Stomach smooth muscle (tissue), 2 donors: ENCODE measurements around the gene PPP2R2C.

Experiments used
- H3K27ac ChIP-seq: one replicate; pipeline ENCODE4 v1.7.0; 2013; ENCODE audit warnings: mild to moderate bottlenecking, low read length, inconsistent platforms
- H3K27me3 ChIP-seq, 2 donors: one replicate each; pipeline ENCODE4 v1.7.0; 2013; ENCODE audit warnings: low read length in 2 of 2; ENCODE audit not compliant: insufficient read depth in 2 of 2, control insufficient read depth in 1 of 2
- H3K36me3 ChIP-seq, 2 donors: one replicate each; pipeline ENCODE4 v1.7.0; 2013; ENCODE audit warnings: low read length in 2 of 2; ENCODE audit not compliant: control insufficient read depth in 2 of 2, insufficient read depth in 2 of 2
- H3K4me1 ChIP-seq: one replicate; pipeline ENCODE4 v1.7.0; 2013; ENCODE audit warnings: low read length; ENCODE audit not compliant: control insufficient read depth, insufficient read depth
- H3K4me3 ChIP-seq, 2 donors: one replicate each; pipeline ENCODE4 v1.7.0; 2013; ENCODE audit warnings: low read length in 2 of 2
- H3K9ac ChIP-seq, 2 donors: one replicate each; pipeline ENCODE4 v1.7.0; 2013; ENCODE audit warnings: low read length in 2 of 2, mild to moderate bottlenecking in 1 of 2
- H3K9me3 ChIP-seq, 2 donors: one replicate each; pipeline ENCODE4 v1.7.0; 2013; ENCODE audit warnings: low read length in 2 of 2; ENCODE audit not compliant: control insufficient read depth in 2 of 2
- donor health status: healthy.
- donor health status: Pancreatic carcinoma.

The PPP2R2C gene

GRCh38 chr4:6389142-6389825 lies 83.1 kb downstream of the PPP2R2C start:
- no peak overlapping the region for H3K27ac ChIP-seq
- H3K4me1 ChIP-seq = peaks cover 9% of the 10 kb centered on the region
- H3K9ac ChIP-seq = no peak overlapping the region
- H3K27me3 ChIP-seq = peaks cover 11 to 12% of the 10 kb centered on the region in 2 donors
- no peaks in the 10 kb centered on the region for H3K9me3 ChIP-seq
- H3K36me3 ChIP-seq = no peaks in the 10 kb centered on the region
- no peak overlapping the region for H3K4me3 ChIP-seq

- Histone ChIP-seq H3K4me3 (no peak overlapping the region), H3K9ac (no peak overlapping the region), H3K36me3 (no peaks in the 10 kb centered on the region), H3K4me1 (peaks cover 9% of the 10 kb centered on the region), H3K27me3 (peaks cover 12 to 13% of the 10 kb centered on the region in 2 donors), H3K27ac (no peak overlapping the region), H3K9me3 (no peaks in the 10 kb centered on the region)
Measured at GRCh38 chr4:6388713-6389112, 83.7 kb downstream of the PPP2R2C start.

- H3K27me3 ChIP-seq = peaks cover 12 to 16% of the 10 kb centered on the region in 2 donors
- H3K9me3 ChIP-seq = no peaks in the 10 kb centered on the region
- H3K4me1 ChIP-seq = peaks cover 9% of the 10 kb centered on the region
- no peaks in the 10 kb centered on the region for H3K36me3 ChIP-seq
- H3K9ac ChIP-seq = no peak overlapping the region
- no peak overlapping the region for H3K27ac ChIP-seq
- no peak overlapping the region for H3K4me3 ChIP-seq
Measured at GRCh38 chr4:6387946-6388345, 84.5 kb downstream of the PPP2R2C start.

GRCh38 chr4:6386091-6386490 lies 86.3 kb downstream of the PPP2R2C start:
- Histone ChIP-seq H3K9me3 (no peaks in the 10 kb centered on the region), H3K4me3 (no peak overlapping the region), H3K9ac (no peak overlapping the region), H3K27ac (no peak overlapping the region), H3K4me1 (peaks cover 9% of the 10 kb centered on the region), H3K27me3 (peaks cover 12 to 21% of the 10 kb centered on the region in 2 donors), H3K36me3 (no peaks in the 10 kb centered on the region)

- H3K4me1 ChIP-seq = peaks cover 8% of the 10 kb centered on the region
- no peaks in the 10 kb centered on the region for H3K9me3 ChIP-seq
- H3K9ac ChIP-seq = no peak overlapping the region
- H3K4me3 ChIP-seq = no peak overlapping the region
- H3K27ac ChIP-seq = no peak overlapping the region
- no peaks in the 10 kb centered on the region for H3K36me3 ChIP-seq
- H3K27me3 ChIP-seq = peaks cover 11 to 25% of the 10 kb centered on the region in 2 donors
Measured at GRCh38 chr4:6385288-6385687, 87.1 kb downstream of the PPP2R2C start.

- Histone ChIP-seq H3K4me1 (peaks cover 3% of the 10 kb centered on the region), H3K27me3 (peaks cover 5 to 29% of the 10 kb centered on the region in 2 donors), H3K9ac (no peak overlapping the region), H3K36me3 (no peaks in the 10 kb centered on the region), H3K27ac (no peak overlapping the region), H3K4me3 (no peak overlapping the region), H3K9me3 (no peaks in the 10 kb centered on the region)
Measured at GRCh38 chr4:6384541-6384940, 87.9 kb downstream of the PPP2R2C start.

GRCh38 chr4:6383929-6384328 lies 88.5 kb downstream of the PPP2R2C start:
- no peak overlapping the region for H3K9ac ChIP-seq
- no peak overlapping the region for H3K27ac ChIP-seq
- H3K27me3 ChIP-seq = peaks cover 0 to 26% of the 10 kb centered on the region in 2 donors
- no peak overlapping the region for H3K4me3 ChIP-seq
- no peaks in the 10 kb centered on the region for H3K36me3 ChIP-seq
- H3K4me1 ChIP-seq = peaks cover 3% of the 10 kb centered on the region
- H3K9me3 ChIP-seq = no peaks in the 10 kb centered on the region

GRCh38 chr4:6383009-6383404 lies 89.4 kb downstream of the PPP2R2C start:
- Histone ChIP-seq H3K4me1 (peaks cover 3% of the 10 kb centered on the region), H3K9ac (no peak overlapping the region), H3K27ac (no peak overlapping the region), H3K27me3 (peaks cover 0 to 23% of the 10 kb centered on the region in 2 donors), H3K9me3 (no peaks in the 10 kb centered on the region), H3K36me3 (no peaks in the 10 kb centered on the region), H3K4me3 (no peak overlapping the region)

GRCh38 chr4:6381571-6382123 lies 90.8 kb downstream of the PPP2R2C start:
- H3K4me1 ChIP-seq = peaks cover 3% of the 10 kb centered on the region
- no peaks in the 10 kb centered on the region for H3K36me3 ChIP-seq
- H3K9me3 ChIP-seq = no peaks in the 10 kb centered on the region
- H3K4me3 ChIP-seq = no peak overlapping the region
- no peak overlapping the region for H3K9ac ChIP-seq
- H3K27me3 ChIP-seq = peaks cover 0 to 24% of the 10 kb centered on the region in 2 donors
- no peak overlapping the region for H3K27ac ChIP-seq

- Histone ChIP-seq H3K9ac (no peak overlapping the region), H3K27ac (no peak overlapping the region), H3K4me1 (no peaks in the 10 kb centered on the region), H3K4me3 (no peak overlapping the region), H3K36me3 (no peaks in the 10 kb centered on the region), H3K27me3 (peaks cover 0 to 24% of the 10 kb centered on the region in 2 donors), H3K9me3 (no peaks in the 10 kb centered on the region)
Measured at GRCh38 chr4:6380746-6381410, 91.5 kb downstream of the PPP2R2C start.
